HG03558 (cell line): Measurements from ENCODE around the gene TRIM28.
A peak's percentile ranks its signal among the peaks of the same experiment; 100 is the strongest.
"Not testable (repeated sequence)": the region's sequence is repeated elsewhere in the genome, so short reads cannot be mapped to it uniquely, and the experiment has no call there.

Experiments
- ATAC-seq: cut with Tn5 transposase; IDR thresholded peaks from one replicate; pipeline ENCODE4 v1.9.1; 2021; ENCODE audit warnings: moderate number of reproducible peaks; ENCODE audit not compliant: unreplicated experiment; ENCODE audit errors: extremely low read depth

Gene TRIM28

DNA sequence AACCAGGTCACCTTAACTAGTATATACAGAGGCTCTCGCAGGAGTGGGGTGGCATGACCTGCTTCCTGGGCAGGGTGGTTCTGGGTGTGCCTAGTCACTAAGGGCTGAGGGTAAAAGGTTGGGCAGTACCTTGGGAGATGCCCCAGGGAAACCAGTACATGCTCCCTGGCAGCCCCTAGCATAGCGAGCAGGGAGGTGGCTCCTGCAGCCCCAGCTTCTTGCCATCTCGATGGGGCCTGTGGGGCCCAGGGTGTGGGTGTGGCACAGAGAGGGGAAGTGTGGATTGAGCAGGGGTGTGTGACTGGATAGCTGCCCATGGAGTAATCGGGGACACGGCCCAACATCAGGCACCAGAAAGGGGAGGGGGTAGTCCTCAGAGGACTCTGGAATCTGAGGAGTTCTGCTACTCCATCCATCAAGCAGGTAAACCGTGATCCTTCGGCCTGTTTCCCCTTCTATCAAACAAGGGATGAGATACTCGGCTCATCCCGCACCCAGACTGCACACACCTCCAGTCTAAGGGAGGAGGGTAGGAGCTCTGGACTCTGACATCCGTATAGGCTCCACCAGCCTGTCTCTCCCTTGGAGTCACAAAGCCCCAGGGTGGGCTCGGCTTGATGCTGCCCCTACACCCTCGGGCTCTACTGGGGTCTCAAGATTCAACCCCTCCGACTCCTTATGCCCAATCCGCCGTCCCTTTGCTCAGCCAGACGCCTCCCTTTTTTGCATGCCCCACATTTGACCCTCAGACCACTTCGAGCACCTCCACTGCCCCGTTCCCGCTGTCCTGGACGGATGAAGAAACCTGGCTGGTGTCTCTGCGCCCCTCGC lies 25.4 kb upstream of the TRIM28 start:
- ATAC-seq: no peak

DNA sequence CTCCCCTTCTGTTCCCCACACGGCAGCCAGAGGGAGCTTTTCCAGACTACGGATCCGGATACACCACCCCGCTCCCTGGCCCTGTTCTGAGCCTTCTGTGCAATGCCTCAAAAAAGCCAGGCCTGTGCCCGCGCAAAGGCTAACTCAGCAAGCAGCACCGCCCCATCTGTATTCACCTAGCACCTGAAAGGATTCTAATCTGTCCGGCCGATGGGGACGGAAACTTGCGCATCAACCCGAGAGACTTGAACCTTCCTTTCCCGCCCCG lies 24.8 kb upstream of the TRIM28 start:
- no peak for ATAC-seq

DNA sequence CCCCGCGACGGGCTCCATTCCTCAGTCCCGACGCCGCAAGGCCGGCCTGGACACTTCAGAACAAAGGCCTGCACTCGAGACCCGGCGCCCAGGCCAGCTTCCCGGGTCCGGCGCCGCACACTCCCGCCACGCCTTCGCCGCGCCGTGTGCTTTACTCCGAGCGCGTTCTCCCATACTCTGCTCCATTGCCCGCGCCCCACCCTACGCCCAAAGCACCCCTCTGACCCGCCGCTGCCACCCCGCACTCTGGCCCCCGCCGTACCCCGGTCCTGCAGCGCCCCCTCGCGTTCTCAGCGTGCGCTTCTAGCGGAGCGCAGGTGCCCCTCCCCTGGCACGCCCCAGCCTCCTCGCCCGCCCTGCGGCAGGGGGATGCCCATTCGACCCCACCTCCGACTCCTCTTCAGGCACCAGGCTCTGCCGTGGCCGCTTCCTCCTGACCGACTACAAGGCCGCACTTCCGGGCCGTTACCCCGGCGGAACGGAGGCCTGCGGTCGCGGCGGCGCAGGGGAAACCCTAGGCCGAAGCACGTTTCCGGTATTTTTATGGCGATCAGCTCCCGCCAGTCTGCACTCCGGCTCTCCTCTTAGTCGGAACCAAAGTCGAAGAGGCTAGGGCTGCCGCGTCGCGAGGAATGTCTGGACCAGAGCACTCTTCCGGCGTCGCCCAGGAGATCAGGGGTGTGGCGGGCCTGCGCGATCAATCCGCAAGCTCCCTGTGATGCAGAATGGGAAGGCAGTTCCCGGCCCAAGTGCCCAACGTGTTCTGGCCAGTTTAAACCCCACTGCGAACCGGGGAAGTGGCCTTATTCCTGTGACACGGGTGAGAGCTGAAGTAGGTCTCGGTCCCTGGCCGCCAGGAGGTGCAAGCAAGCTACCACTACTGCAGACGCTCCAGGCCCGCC lies 24.3 kb upstream of the TRIM28 start, which contains the start of gene ZBTB45:
TSS of gene ZBTB45 (minus strand) at position 456 of the 902 bp plus-strand sequence. CDS start 2,137 bp downstream, outside the sequence.
- ATAC-seq: peak; percentile 63

DNA sequence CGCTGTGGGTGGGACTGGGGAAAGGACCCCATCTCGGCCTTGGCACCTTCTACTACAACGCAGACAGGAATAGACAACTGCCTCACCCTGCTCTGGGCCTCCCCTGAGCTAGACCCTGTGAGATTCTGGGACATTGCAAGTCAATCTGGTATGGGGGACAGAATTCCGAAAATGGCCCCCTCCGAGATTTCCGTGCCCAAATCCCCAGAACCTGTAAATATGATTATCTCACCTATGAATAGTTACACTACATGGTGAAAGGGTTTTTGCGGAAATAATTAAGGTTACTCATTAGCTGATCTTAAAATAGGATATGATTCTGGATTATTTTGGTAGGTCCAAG lies 23.6 kb upstream of the TRIM28 start:
- no peak for ATAC-seq

DNA sequence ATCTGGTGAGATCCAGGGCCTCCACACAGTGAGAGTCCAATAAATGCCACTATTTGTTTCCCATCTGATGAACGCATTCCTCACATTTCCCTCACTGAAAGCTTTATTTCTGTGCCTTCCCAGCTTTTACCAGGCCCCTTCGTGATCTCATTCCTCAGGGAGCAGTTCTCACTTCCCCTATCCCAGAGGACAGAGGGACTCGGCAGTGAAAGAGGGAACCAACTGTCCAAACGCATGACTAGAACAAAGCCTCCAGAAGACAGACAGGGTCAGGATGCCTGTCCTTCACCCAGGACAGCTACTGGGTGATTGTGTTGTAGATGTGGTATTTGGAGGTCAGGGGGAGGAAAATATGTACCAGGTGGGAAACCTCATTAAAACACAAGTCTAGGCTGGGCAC lies 22.2 kb upstream of the TRIM28 start:
- no peak for ATAC-seq

DNA sequence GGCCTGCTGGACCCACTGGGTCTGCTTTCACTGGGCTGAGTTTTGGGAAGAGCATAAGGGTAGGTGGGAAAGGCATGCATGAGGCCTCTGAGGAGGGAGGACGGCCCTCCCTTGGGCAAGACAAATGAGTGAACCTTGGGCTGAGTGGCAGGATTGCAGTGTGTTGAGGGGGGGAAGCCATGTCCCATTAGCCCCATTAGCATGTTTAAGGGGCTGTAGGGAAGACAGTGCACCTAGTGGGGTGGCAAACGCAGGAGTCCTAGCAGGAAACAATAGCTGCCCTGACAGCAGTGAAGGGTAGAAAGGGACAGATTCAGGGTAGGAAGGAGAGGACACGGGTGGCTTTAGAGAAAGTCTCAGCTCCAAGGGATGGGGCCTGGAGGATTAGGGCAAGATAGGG lies 21.2 kb upstream of the TRIM28 start:
- no peak for ATAC-seq

DNA sequence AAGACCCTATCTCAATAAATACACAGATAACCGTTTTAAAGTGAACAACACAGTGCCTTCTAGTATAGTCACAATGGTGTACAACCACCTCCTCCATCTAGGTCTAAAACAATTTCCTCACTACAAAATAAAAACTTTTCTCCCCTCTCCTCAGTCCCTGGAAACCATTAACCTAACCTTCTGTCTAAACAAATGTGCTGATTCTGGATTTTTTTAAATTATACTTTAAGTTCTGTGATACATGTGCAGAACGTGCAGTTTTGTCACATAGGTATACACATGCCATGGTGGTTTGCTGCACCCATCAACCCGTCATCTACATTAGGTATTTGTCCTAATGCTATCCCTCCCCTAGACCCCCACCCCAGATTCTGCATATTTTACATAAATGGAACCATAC lies 14.5 kb upstream of the TRIM28 start:
- no peak for ATAC-seq

DNA sequence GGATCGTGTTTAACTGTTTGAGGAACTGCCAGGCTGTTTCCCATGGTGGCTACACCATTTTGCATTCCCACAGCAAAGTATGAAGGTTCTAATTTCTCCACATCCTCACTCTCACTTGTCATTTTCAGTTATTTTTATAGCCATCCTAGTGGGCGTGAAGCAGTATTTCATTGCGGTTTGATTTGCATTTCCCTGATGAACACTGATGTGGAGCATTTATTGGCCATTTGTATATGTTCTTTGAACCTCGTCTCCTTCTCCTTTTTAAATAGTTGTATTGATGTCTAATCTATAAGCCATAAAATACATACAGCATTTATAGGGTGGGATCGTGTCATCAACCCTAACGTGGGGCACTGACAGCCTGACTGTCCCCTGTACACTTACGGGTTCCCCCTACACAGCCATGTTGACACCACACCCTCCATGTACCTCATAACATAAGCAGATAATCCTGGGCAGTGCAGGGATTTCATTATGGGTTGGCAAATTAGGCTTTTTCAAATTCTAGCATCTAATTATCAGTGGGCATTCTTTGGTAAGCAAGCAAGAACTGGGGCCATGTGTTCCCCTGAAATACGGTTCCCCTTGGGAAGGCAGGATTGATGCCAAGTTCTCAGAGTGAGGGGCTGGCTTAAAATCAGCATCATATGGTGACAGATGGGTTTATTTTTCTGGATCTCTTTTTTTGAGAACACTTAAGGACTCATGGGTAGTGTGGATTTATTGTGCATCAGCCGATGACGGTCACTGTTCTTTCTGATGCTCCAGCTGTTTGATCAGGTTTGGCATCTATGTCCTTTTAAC lies 12.6 kb upstream of the TRIM28 start:
- no peak for ATAC-seq

DNA sequence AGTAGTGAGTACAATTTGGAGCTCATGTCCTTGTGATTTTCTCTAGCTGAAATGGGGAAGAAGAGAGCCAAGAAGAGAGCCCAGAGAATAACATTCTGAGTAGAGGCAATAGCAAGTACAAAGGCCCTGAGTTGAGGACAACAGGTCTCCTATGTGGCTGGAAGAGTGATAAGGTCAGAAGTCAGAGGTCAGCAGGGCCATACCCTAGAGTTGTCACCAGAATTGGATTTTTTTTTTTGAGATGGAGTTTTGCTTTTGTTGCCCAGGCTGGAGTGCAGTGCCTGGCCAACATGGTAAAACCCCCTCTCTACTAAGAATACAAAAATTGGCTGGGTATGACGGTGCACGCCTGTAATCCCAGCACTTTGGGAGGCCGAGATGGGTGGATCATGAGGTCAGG lies 8.0 kb upstream of the TRIM28 start:
- ATAC-seq: no peak

DNA sequence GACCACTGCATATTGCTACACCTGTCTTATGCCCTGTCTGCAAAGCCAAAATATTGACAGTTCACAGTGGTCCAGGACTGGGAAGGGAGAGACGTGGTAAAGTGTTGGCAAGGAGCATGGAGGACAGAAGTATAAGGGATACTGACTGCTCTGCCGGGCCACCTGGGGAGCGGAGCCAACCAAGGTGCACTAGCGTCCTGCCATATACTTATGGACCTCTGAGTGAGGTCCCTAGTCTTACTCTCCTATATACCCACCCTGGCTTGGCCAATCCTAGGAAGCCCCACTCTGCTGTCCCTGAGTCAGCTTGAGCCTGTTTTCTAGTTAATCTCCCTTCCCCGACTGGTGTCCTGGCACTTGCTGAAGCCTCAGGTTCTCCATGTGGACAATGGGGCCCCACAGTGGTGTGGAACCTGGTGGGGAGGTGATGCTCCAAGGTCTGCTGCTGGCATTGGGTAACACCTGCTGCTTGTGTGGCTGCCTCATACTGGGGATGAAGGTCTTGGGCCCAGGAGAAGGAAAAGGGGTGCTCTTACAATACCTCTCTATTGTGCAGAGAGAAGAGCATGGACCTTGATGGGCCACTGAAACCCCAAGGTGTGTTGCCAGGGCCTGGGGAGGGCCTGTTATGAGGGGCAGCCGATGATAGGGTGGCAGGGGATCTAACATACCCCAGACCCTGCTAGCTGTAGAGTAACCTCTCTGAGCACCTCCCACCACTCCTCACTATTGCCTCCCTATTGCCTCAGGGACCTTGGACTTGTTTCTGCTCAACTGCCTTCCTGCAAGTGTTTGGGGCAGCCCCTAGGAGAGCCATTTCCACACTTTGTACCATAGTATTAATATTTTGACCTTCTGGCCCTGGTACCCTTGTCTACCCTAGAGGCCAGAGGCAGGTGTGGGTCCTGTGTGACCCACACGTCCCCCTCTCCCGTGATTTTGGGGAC lies 6.7 kb upstream of the TRIM28 start:
- ATAC-seq: no peak

DNA sequence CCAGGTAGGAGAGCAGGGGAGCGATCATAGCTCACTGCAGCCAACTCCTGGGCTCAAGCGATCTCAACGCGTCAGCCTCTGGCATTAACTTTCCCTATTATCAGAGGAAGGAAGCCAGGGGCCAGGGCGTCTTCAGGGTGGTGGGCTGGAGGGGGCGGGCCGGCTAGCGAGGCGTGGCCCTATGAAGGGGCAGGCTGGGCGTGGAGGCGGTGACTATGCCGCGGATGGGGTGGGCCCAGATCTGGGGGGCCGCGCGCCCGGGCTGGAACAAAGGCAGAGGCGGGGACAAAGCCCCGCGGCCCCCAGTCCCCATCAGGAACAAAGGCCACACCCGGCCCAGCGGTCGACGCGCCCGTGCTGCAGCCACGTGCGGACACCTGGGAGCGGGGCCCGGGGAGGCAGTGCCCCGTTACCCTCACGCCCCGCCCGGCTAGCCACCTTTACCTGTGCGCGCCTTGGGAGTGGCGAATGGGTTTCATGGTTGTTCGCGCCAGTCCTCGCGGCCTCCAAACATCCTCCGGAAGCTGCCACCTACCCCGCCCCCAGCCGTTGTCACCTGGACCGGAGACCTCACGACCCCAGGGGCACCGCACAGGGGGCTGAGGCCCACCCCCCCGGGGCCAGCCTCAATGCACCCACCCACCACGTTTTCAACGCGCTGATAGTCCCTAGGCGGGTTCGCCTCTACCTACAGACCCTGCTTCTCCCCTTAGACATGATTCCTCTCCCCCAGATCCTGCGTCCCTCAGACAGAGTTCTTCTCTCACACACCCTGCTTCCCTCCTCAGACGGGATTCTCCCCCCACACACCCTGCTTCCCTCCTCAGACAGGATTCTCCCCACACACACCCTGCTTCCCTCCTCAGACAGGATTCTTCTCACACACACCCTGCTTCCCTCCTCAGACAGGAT lies 5.4 kb upstream of the TRIM28 start:
- ATAC-seq: no peak

DNA sequence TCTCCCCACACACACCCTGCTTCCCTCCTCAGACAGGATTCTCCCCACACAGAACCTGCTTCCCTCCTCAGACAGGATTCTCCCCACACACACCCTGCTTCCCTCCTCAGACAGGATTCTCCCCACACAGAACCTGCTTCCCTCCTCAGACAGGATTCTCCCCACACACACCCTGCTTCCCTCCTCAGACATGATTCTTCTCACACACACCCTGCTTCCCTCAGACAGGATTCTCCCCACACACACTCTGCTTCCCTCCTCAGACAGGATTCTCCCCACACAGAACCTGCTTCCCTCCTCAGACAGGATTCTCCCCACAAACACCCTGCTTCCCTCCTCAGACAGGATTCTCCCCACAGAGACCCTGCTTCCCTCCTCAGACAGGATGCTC lies 4.7 kb upstream of the TRIM28 start:
- ATAC-seq: not testable (repeated sequence)

DNA sequence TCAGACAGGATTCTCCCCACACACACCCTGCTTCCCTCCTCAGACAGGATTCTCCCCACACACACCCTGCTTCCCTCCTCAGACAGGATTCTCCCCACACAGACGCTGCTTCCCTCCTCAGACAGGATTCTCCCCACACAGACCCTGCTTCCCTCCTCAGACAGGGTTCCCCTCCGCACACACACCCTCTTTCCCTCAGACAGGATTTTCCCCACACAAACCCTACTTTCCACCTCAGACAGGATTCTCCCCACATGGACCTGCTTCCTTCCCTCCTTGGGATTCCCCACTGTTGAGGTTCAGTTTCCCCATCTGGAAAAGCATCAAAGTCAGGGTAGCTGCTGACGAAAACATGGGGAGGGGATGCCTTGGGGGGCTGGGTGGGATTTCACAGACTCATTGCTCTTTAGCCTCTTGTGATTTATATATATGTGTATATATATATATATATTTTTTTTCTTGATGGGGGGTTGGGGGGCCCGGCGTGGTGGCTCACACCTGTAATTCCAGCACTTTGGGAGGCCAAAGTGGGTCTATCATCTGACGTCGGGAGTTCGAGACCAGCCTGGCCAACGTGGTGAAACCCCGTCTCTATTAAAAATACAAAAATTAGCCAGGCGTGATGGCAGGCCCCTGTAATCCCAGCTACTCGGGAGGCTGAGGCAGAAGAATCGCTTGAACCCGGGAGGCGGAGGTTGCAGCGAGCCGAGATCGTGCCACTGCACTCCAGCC lies 1.1 kb upstream of the TRIM28 start:
- not testable (repeated sequence) for ATAC-seq

DNA sequence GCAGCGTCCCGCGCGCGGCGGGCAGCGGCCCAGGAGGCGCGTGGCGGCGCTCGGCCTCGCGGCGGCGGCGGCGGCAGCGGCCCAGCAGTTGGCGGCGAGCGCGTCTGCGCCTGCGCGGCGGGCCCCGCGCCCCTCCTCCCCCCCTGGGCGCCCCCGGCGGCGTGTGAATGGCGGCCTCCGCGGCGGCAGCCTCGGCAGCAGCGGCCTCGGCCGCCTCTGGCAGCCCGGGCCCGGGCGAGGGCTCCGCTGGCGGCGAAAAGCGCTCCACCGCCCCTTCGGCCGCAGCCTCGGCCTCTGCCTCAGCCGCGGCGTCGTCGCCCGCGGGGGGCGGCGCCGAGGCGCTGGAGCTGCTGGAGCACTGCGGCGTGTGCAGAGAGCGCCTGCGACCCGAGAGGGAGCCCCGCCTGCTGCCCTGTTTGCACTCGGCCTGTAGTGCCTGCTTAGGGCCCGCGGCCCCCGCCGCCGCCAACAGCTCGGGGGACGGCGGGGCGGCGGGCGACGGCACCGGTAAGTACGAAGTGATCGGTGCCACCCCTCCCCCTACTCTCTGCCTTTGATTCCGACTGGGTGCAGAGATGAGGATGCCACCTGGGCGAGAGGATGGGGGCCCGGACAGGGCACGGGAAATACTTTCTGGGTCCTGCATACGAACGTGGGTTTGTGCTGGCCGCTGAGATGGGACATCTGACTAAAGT lies 874 bp downstream of the TRIM28 start:
- ATAC-seq: peak; percentile 34

DNA sequence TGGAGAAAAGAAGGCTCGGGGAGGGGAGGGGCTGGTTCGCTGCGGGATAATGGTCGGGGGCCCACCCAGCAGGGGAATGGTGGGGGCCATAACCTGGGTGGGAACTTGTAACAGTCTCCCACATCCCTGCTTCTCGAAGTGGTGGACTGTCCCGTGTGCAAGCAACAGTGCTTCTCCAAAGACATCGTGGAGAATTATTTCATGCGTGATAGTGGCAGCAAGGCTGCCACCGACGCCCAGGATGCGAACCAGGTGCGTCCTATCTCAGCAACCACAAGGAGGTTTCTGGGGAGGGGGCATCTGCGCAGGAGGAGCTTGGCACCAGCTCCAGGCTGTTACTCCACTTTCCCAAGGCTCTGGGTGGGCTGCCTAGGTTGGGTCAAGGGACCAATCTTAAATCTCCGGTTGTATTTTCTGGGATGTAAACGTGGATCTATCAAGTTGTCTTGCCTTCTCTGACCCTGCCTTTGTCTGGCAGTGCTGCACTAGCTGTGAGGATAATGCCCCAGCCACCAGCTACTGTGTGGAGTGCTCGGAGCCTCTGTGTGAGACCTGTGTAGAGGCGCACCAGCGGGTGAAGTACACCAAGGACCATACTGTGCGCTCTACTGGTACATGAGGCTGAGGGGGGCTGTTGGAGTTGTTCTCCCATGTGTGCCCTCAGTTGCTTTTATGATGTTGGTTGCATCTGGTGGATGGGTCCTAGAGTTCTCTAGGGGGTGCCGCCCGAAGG lies 1.6 kb downstream of the TRIM28 start:
- ATAC-seq: no peak

DNA sequence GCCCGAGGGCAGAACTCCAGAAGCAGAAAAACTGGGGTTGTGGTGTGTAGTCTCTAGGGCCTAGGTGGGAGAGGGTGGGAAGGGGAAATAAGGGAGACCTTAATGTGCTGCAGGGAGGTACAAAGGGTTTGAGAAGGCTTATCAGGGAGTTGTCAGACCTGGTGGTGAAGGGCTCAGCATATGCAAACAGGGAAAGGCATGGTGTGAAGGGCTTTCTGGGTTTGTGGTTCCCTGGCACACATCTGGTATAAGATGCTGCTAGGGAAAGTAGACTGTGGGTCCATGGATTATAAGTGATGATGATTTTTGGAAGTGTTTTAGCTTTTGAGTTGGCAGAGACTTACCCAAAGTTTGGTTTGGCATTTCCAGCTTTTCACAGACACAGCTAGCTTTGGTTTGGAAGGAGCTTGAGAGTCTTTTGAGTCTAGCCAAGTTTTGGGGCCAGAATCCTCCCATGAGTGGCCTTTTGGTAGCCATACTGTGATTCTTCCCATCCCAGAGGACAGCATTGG lies 2.2 kb downstream of the TRIM28 start:
- no peak for ATAC-seq
